GM23338 (cell line): ENCODE measurements around the gene SORBS1. TPM values are rescaled to one million over a fixed set of nuclear protein-coding genes. Genes with fewer than 3 reads are reported as not detected.

Experiments
- ATAC-seq: fragments of 200-7000 bp; cut with Tn5 transposase; 3 replicates; pipeline ENCODE4 v1.9.1; 2020
- DNase-seq: peaks from one replicate; pipeline ENCODE4 v3.0.0-alpha.2; 2015; ENCODE audit warnings: low spot score
- H2AFZ ChIP-seq: fragments of 200-600 bp; sonication (generic); 2 replicates; pipeline ENCODE4 v1.8.0; 2016; ENCODE audit warnings: antibody characterized with exemption, mild to moderate bottlenecking, moderate library complexity
- H3F3A ChIP-seq: fragments of 200-600 bp; sonication (generic); replicated peaks from 2 replicates; pipeline ENCODE4 v1.8.0; 2017; ENCODE audit warnings: antibody characterized with exemption, mixed run types, low read depth
- H3K27ac ChIP-seq: fragments of 200-600 bp; sonication (generic); 2 replicates; pipeline ENCODE4 v1.6.1; 2016; ENCODE audit warnings: low read depth
- H3K27me3 ChIP-seq: fragments of 200-600 bp; sonication (generic); 2 replicates; pipeline ENCODE4 v1.8.0; 2016; ENCODE audit warnings: mild to moderate bottlenecking, mixed run types, moderate library complexity; ENCODE audit not compliant: insufficient read depth
- H3K36me3 ChIP-seq: fragments of 200-600 bp; sonication (generic); 2 replicates; pipeline ENCODE4 v1.8.0; 2016; ENCODE audit warnings: mild to moderate bottlenecking; ENCODE audit not compliant: insufficient read depth
- H3K4me1 ChIP-seq: fragments of 200-600 bp; sonication (generic); 2 replicates; pipeline ENCODE4 v1.8.0; 2016; ENCODE audit warnings: mild to moderate bottlenecking, moderate library complexity; ENCODE audit not compliant: insufficient read depth
- H3K4me2 ChIP-seq: fragments of 200-600 bp; sonication (generic); 2 replicates; pipeline ENCODE4 v1.7.1; 2017; ENCODE audit warnings: mixed run types
- H3K4me3 ChIP-seq: fragments of 200-600 bp; sonication (generic); 2 replicates; pipeline ENCODE4 v1.6.1; 2016; ENCODE audit warnings: mixed run types
- H3K79me2 ChIP-seq: fragments of 200-600 bp; sonication (generic); replicated peaks from 2 replicates; pipeline ENCODE4 v1.8.0; 2017; ENCODE audit warnings: mild to moderate bottlenecking; ENCODE audit not compliant: insufficient read depth
- H3K9me2 ChIP-seq: fragments of 200-600 bp; sonication (generic); 2 replicates; pipeline ENCODE4 v1.8.0; 2017; ENCODE audit not compliant: insufficient read depth
- H4K20me1 ChIP-seq: fragments of 200-600 bp; sonication (generic); replicated peaks from 2 replicates; pipeline ENCODE4 v1.8.0; 2017; ENCODE audit warnings: mild to moderate bottlenecking; ENCODE audit not compliant: insufficient read depth
- H3K27ac Mint-ChIP-seq: 2 replicates; pipeline ENCODE4 v1.8.0; 2020; ENCODE audit warnings: inconsistent platforms, mild to moderate bottlenecking, moderate library complexity, mixed read lengths
- H3K27me3 Mint-ChIP-seq: 3 replicates; pipeline ENCODE4 v1.8.0; 2022; ENCODE audit warnings: low read depth, mild to moderate bottlenecking, moderate library complexity, mixed read lengths, inconsistent platforms; ENCODE audit not compliant: insufficient read depth, poor library complexity
- H3K36me3 Mint-ChIP-seq: 3 replicates; pipeline ENCODE4 v1.8.0; 2021; ENCODE audit warnings: low read depth, mild to moderate bottlenecking, inconsistent platforms, moderate library complexity, mixed read lengths
- H3K4me1 Mint-ChIP-seq: 3 replicates; pipeline ENCODE4 v1.8.0; 2020; ENCODE audit warnings: mild to moderate bottlenecking, inconsistent platforms, mixed read lengths
- H3K4me3 Mint-ChIP-seq: 3 replicates; pipeline ENCODE4 v1.8.0; 2021; ENCODE audit warnings: moderate library complexity, mild to moderate bottlenecking, inconsistent platforms, mixed read lengths
- H3K9me3 Mint-ChIP-seq: 3 replicates; pipeline ENCODE4 v1.8.0; 2020; ENCODE audit warnings: moderate library complexity, mild to moderate bottlenecking, inconsistent platforms, mixed read lengths
- CREB1 ChIP-seq: fragments of 250-450 bp; sonication (Bioruptor Pico); IDR thresholded peaks from 2 replicates; pipeline ENCODE4 v1.5.0; 2020; ENCODE audit warnings: low read depth, mild to moderate bottlenecking, moderate library complexity
- CTCF ChIP-seq, 2 experiments: fragments of 200-600 bp in 1 of 2; sonication (generic) in 1 of 2; conservative IDR thresholded peaks; 2 replicates each; pipeline versions ENCODE4 v1.5.1 to v1.6.1; 2016 to 2017; ENCODE audit warnings: antibody characterized with exemption in 2 of 2, low read depth in 2 of 2, mild to moderate bottlenecking in 2 of 2, moderate library complexity in 1 of 2
- EZH2 ChIP-seq: fragments of 200-600 bp; sonication (generic); IDR thresholded peaks from one replicate; pipeline ENCODE4 v1.8.0; 2017; ENCODE audit warnings: antibody characterized with exemption, mild to moderate bottlenecking, low read depth; ENCODE audit not compliant: unreplicated experiment
- ZNF331 ChIP-seq: fragments of 250-450 bp; sonication (Bioruptor Pico); IDR thresholded peaks from 2 replicates; pipeline ENCODE4 v1.5.0; 2020; ENCODE audit warnings: low read depth, mild to moderate bottlenecking, moderate library complexity
- ZNF462 ChIP-seq: fragments of 250-450 bp; sonication (Bioruptor Pico); IDR thresholded peaks from 2 replicates; pipeline ENCODE4 v1.5.0; 2020; ENCODE audit warnings: mild to moderate bottlenecking, moderate library complexity
- polyA plus RNA-seq: library from polyadenylated mRNA; unstranded; fragments of >200 nt; fragmentation: Nextera tagmentation; extraction: Ambion mirVana; gene quantifications from 2 replicates; pipeline ENCODE4 v1.2.1, GENCODE V29; 2016
- total RNA-seq: library from RNA; depleted of rRNA; stranded (reverse); fragments of >200 nt; shearing (Covaris generic); gene quantifications from 2 replicates; pipeline ENCODE4 v1.2.3, GENCODE V29; 2014

The SORBS1 gene
- total and polyA plus RNA-seq, 2 experiments from 2014 or later: 47.7 to 51.5 TPM

GRCh38 chr10:95573527-95573926 is 12.4 kb upstream of the SORBS1 start (continued):
- no peak for TF ChIP-seq ZNF462
- TF ChIP-seq CREB1 (CRISPR knock-in tag): no peak

GRCh38 chr10:95572131-95572820 is 11.1 kb upstream of the SORBS1 start:
- ATAC-seq: peak; percentile 36; the same call in 2 of the 3 replicates
- peak overlapping the region; percentile 90 for H2AFZ ChIP-seq
- H4K20me1 ChIP-seq: no peaks in the 10 kb centered on the region
- no peak overlapping the region for H3K4me3 Mint-ChIP-seq
- H3F3A ChIP-seq: no peaks in the 10 kb centered on the region
- H3K9me2 ChIP-seq: peaks cover 4% of the 10 kb centered on the region; the same call in 1 of the 2 replicates
- no peaks in the 10 kb centered on the region for H3K79me2 ChIP-seq
- H3K36me3 Mint-ChIP-seq: no peaks in the 10 kb centered on the region
- H3K27me3 Mint-ChIP-seq: no peaks in the 10 kb centered on the region
- H3K27ac Mint-ChIP-seq: no peak overlapping the region
- no peak for DNase-seq
- H3K27ac ChIP-seq: no peak overlapping the region
- no peak overlapping the region for H3K4me2 ChIP-seq
- no peaks in the 10 kb centered on the region for H3K4me1 ChIP-seq
- H3K4me1 Mint-ChIP-seq: peaks cover 3% of the 10 kb centered on the region; the same call in 1 of the 3 replicates
- H3K27me3 ChIP-seq: no peaks in the 10 kb centered on the region
- no peak overlapping the region for H3K4me3 ChIP-seq
- H3K9me3 Mint-ChIP-seq: no peaks in the 10 kb centered on the region
- no peak for TF ChIP-seq ZNF462
- no peak for TF ChIP-seq CTCF (conservative IDR thresholded peaks at IDR 0.05; ENCODE audit: low read depth in 2 of 2)
- TF ChIP-seq ZNF331: no peak
- no peak for TF ChIP-seq EZH2
- H3K36me3 ChIP-seq: no peaks in the 10 kb centered on the region
